GM21381 (cell line): ENCODE data around the gene GPR135.
"Not testable (repeated sequence)": the region's sequence is repeated elsewhere in the genome, so short reads cannot be mapped to it uniquely, and the experiment has no call there.

ENCODE experiments used
- ATAC-seq: cut with Tn5 transposase; IDR thresholded peaks from one replicate; pipeline ENCODE4 v1.9.1; 2021; ENCODE audit warnings: mild to moderate bottlenecking, moderate library complexity; ENCODE audit not compliant: unreplicated experiment

GPR135 gene

DNA sequence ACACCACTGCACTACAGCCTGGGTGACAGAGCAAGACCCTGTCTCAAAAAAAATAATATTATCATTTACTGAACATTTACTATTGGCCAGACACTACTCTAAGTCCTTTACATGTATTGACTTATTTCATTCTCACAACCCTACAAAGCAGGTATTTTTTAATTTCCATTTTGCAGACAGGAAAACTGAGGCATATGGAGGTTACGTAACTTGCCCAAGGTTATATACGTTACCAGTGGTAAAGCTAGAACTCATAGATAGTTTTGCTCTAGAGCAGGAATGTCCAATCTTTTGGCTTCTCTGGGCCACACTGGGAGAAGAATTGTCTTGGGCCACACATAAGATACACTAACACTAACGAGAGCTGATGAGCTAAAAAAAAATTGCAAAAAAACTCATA is 13.4 kb upstream of the GPR135 start:
- ATAC-seq, result no peak

DNA sequence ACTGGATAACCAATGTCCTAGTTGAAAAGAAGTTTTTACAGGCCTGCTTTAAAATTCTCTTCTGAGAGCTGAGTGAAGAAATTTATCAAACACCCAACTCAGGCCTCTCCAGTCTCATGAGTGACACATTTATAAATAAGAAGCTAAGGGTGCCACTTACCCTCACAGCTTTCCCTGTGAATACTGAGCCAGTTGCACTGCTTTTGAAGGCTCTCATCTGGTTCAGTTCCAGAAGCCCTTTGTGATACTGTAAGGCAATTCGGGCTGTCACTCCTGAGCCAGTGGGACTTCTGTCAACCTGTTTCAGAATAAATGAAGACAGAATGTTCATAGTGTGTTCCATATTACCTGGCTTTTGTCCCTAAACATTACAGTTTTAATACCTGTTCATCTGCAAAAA is 10.5 kb upstream of the GPR135 start:
- no peak for ATAC-seq

DNA sequence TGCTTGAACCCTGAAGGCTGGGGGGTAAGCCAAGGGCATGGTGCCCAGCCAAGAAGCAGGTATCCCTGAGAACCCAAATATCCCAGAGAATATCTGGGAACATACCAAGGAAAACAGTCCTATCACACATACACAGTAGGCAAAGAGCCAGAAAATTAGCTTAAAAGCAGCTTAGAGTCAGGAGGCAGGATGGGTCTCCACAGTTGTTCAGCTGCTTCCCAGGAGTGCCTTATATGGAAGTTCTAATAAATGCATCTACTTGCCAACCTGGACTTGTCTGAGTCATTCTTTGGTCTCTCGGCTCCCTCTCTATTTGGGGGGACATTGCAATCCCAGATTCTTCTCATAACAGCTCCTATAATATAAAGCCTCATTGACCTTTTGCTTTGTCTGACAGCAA is 9.0 kb upstream of the GPR135 start:
- ATAC-seq, result no peak

DNA sequence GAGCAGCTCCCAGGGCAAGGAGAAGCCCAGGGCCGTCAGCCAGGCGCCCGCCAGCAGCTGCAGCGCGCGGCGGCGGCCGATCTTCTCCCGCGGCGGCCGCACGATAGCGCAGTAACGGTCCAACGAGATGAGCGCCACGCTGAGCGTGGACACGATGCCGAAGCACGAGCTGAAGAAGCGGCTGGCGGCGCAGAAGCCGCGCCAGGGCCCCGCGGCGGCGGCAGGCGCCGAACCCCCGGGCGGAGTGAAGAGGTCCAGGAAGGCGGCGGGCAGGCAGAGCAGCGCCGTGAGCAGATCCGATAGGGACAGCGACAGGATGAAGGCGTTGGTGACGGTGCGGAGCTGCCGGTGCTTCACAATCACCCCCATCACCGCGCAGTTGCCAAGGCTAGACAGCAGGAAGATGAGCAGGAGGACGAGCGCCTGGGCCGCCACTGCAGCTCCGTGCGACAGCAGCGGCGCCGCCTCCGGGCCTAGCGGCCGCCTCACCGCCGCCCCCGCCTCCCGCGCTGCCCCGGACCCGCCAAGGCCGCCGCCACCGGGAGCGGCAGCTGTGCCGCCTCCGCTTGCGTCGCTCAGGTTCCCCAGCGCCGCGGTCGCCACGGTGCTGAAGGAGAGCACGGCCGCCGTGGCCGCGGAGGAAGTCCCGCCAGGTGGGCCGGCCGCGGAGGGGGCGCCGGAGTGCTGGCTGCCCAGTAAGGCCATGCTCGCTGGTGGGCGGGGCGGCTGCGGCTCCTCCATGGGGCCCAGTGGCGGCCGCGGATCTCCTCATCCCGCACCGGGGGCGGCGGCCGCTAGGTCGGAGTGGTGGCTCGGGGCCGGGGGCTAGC is 479 bp downstream of the GPR135 start:
- peak; percentile 59 for ATAC-seq

DNA sequence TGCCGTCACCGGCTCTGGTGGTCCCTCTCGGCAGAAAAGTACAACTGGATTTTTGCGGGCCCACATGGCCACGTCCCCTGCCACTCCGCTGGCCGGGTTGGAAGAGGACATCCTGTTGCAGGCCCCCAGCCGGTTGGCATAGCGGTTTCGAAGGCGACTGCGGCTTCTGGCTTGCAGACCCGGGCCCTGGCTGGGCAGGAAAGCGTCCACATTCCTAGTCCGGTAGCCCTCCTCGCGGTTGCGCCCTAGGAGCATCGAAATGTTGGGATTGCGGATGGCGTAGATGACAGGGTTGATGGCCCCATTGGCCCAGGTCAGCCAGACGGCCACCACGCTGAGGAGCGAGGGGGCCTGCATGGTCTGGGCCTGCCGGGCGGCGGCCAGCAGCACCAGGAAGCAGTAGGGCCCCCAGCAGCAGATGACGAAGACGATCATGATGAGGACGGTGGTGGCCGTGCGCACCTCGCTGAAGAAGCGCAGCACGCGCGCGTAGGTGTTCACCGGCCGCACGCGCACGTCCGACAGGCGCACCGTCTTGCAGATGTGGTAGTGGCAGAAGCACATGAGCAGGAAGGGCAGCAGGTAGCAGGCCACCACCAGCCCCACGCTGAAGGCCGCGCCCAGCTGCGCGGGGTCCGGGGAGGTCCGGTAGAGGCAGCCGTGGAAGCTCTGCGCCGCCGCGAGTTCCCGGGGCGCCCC is 1.2 kb downstream of the GPR135 start:
- peak; percentile 33 for ATAC-seq

DNA sequence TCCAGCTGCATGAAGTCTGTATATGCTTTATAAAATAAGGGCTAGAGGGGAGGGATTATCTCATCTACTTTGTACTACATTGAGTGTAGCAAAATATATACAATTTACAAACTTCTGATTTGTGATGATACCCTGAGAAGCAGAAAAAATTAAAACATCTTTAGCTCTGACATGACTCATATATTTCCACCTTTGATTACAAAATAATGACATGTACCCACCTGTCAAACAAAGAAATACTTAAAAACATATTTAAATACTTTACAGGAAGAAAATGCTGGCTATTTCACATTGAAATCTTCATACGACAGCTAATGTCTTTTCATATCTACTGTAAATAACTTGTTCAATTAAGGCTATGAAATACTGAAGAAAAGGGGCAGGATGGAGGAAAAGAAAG is 3.3 kb downstream of the GPR135 start:
- no peak for ATAC-seq

DNA sequence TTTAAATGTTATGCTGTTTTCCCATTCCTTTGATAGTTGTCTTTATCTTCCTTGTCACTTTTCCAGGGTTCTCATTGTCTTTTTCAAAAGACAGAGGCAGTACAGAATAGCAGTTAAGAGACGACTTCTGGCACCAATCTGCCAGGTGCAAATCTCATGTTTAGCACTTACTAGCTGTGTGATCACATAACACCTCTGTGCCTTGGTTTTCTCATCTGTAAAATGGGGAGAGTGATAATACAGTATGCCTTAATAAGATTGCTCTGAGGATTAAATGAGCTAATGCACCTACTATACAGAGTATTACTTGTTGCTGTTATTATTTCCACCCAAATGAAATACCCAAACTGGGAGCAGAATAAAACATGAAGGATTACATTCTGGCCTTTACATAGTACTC is 4.8 kb downstream of the GPR135 start:
- ATAC-seq, result no peak

DNA sequence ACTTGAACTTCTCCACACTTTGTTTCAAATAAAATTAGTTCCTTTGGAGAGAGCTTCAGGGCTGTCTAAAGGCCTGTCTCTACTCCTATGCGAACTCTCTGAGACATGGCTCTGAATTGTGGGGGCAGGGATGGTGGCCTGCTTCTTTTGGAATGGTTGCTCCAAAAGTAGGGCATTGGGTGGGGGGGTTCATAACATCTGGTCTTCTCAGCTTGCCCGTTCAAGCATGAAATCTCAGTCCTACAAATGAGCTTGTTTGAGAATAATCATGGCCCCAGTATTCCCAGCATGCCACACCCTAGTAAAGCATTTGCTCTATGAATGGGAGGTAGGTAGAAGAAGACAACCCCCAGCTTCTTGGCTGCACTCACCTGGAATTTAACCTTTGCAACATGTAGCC is 6.7 kb downstream of the GPR135 start:
- ATAC-seq, result no peak

DNA sequence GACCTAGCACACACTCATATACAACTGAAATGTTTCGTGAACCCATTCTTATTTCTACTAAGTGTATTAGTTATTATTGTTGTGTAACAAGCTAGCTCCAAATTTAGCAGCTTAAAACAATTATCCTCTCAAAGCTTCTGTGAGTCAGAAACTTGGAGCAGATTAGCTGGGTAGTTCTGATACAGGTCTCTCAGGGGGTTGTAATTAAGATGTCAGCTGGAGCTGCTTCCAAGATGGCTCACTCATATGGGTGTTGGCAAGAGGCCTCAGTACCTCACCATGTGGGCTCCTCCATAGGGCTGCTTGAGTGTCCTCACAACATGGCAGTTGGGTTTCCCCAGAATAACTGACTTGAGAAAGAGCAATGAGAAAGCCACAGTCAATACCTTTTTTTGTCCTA is 9.8 kb downstream of the GPR135 start:
- ATAC-seq, result no peak

DNA sequence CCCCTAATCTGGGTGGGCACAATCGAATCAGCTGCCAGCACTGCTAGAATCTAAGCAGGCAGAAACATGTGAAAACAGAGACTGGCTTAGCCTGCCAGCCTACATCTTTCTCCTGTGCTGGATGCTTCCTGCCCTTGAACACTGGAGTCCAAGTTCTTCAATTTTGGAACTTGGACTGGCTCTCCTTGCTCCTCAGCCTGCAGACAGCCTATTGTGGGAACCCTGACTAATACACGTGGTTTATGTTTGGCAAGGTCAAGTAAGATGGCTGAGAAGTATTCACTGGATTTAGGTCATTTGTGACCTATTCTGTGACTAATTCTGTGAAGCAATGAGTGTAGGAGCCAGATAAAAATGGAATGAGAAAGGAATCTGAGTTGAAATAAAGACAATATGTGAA is 11.0 kb downstream of the GPR135 start:
- no peak for ATAC-seq

DNA sequence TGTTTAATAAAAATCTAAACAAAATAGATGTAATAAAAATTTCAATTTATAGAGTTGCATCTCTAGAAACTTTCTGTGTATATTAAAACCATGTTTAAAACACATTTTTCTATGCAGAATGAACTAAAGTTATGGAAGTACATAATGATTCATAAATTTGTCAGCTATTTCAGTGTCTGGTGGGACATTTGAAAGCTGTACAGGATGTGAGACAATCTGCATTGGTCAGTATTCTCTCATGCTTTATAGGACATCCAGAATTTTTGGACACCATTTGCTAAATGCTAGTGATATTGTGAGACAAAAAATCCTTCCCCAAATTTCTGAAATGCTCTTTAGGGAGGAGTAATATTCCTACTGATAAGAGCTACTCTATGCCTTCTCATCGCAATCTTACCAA is 13.3 kb downstream of the GPR135 start:
- ATAC-seq, result no peak

DNA sequence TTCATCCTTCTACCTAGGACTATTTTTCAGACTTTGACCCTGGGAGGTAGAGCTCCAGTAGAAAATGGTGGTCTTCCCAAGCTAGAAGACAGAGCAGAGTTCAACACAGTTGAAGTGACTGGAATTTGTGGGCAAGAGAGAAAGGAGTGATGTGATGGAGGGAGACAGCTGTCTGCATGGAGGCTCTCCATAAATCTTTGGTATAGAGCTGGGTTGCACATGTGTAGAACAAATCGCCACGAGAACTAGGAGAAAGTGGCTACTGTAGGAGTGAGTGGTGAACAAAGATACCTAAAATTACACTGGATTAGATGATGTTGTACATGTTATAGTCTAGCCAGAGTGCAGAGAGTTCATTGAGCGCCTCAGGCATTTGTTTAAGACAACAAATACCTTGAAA is 14.5 kb downstream of the GPR135 start:
- no peak for ATAC-seq

DNA sequence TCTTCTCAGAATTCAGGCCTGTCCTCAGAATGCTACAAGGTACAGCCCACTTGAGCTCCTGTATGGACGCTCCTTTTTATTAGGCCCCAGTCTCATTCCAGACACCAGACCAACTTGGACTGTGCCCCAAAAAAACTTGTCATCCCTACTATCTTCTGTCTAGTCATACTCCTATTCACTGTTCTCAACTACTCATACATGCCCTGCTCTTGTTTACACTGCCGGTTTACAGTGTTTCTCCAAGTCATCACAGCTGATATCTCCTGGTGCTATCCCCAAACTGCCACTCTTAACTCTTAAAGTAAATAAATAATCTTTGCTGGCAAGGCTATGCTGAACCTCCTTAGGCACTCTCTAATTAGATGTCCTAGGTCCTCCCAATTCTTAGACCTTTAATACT is 16.5 kb downstream of the GPR135 start:
- ATAC-seq, result not testable (repeated sequence)

DNA sequence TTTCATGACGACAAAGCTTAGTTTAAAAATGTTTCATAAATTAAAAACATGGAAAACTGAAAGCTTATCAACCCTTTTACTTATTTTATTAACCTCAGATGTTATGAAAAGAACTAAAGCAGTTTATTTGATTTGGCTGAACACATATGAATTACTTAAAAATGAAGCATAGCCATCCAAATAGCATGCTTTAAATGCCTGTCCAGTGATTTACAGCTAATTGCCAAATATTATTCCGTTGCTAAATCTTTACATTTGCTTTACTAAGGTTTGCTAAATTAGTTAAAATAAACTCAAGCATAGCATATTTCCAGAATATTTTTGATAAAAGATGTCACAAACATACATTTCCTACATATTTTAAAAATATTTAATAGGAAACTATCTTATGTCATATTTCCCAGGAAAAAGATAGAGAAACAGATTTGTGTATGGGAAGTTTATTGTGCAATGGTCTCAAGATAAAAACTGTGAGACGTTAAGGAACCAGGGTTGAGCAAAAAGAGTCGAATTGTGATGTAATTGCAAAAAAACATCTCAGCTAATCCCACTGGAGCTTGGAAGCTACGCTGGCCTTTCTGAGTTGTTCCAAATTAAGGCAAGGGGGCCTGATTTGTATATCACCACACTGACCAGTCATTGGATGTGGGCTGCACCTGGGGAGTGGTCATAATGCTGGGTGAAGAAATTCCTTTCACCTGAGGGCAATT is 25.8 kb downstream of the GPR135 start:
- ATAC-seq, result no peak

DNA sequence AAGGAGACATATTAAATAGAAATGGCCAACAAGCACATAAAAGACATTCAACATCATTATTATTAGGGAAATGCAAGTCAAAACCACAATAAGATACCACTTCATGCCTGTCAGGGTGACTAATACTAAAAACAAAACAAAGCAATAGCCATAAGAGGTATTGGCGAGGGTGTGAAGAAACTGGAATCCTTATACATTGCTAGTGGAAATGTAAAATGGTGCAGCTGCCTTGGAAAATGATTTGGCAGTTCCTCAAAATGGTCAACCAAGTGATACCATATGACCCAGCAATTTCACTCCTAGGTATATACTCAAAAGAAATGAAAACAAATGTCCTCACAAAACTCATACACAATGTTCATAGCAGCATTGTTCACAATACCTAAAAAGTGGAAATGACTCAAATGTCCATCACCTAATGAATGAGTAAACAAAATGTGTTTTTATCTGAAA is 27.0 kb downstream of the GPR135 start:
- no peak for ATAC-seq

DNA sequence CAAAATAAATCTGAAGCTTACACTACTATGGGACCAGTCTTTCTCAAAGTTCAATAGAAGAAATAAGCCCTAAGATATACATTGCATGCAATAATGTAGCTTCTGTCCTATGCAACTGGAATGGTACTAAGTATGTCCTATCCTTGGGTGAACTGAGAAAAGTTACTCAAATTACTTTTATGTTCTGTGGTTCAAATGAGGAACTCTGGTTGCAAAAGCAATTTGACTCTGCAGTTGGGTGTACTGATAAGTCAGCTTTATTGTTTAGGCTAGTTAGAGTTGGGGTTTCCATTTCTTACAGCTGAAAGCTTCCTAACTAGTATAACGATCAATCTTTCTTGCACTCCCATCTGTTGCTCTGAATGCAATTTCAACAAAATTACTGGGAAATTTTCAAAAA is 29.2 kb downstream of the GPR135 start:
- ATAC-seq, result no peak

DNA sequence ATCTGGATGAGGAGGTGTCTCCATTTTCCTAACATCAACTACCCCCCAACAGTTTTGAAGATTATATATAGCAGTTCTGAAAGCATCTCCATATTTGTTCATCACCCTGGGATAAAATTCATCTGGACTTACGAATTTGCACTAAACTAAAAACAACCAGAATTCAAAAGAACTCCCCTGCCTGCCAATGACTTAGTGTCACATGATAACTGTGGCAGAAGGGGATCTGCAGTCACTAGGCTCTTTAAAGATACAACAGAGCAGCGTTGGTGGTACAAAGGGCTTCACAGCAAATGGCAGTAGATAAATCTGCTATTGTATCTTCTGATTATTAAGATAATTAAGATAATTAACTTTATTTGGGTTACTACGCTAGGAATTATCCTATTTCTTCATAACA is 30.1 kb downstream of the GPR135 start:
- ATAC-seq, result no peak

DNA sequence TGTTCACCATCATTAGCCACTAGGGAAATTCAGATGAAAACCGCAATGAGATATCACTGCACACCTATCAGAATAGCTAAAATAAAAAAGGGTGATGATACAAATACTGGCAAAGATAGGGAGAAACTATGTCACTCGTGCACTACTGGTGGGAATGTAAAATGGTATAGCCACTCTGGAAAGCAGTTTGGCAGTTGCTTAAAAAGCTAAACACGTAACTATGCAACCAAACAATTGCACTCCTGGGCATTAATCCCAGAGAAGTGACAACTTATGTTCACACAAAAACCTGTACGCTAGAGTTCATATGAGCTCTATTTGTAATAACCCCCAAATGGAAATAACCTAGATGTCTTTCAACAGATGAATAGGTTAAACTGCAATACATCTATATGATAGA is 35.4 kb downstream of the GPR135 start:
- ATAC-seq, result no peak

DNA sequence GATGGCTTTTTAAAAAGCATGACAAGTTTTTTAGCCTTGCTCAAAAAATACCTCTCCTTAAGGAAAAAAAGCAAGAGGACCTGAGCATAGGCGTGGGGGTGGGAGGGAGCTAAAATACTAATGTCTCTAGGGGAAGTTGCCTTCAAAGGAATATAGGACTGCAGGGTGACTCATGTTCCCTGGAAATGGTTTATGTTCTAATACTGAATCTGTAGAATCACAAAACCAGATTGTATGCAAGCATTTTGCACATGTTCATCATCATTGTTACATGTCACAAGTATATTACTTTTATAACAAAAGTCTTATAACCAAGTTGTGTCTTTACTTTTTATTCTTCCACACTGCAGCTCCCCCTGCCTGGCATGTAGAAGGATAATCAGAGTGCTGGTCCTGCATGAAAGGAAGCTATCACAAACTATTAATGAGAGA is 36.6 kb downstream of the GPR135 start:
- no peak for ATAC-seq

DNA sequence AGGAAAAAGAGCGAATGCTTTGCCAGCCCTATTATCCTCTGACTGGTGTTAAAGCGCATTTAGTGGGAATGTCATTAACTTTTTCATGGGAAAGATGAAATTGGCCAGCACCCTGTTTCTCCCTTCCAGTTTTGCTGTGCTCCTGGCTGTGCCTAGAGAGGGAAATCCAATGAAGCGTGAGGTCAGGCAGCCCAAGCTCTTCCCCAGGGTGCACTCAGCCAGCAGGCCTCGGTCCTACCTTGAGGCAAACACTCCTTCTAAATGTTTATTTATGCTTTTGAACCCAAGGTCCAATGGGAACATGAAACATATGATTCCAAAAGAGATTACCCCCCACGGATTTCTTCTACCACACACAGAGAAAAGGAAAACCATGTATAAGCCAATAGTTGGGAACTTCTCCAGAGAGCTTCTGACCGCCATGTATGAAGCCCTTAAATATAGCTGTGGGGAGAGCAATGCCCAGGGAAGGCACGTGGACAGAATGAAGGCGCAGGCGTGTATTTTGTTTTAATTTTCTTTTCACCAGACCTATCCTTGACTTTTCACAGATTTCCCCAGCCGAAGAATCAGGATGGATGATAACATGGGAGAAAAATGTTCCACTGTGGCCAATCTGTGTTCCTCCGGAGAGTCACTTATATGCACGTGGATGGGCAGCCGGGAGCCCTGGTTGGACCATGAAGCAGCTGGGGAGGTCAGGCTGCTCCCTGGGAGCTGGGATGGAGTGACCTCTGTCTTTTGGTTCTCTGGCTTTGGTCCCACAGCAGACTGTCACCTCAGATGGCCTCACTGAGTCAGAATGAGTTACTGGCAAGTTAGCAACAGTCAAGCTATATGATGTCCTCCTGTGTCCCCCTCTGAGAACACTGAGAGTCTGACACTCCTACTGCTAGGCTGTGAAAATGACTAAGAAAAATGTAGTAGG is 37.3 kb downstream of the GPR135 start:
- no peak for ATAC-seq
